ENCODE measurements around the gene RNF166.

DNA sequence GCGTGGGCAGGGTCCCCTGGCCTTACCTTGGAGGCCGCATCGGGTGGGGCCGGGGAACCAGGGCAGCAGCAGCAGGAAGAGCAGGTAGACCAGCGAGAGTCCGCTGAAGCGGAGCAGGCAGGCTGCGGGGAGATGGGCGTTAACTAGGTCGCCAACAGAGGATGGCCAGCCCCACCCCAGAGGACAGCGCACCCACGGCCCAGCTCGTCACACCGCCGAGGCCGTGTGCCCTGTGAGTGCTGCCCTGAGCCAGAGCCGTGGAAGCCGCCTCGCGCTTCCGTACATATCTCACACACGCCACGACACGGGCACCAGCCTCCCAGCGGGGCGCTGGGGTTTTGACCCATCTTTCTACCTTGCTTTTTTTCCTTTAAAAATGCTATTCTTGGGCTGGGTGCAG is 43.1 kb upstream of the RNF166 start:
- TF ChIP-seq TAF1 (IDR thresholded peaks at IDR 0.05; ENCODE audit: borderline replicate concordance, insufficient read depth, low read length) (no peak), POLR2AphosphoS5 (IDR thresholded peaks at IDR 0.05; ENCODE audit: low read depth, low read length) (no peak), SIN3A (IDR thresholded peaks at IDR 0.05; ENCODE audit: borderline replicate concordance, insufficient read depth, low read length) (no peak), FOXP2 (optimal IDR thresholded peaks at IDR 0.05; ENCODE audit: borderline replicate concordance, extremely low read depth, extremely low read length, insufficient read depth) (no peak)
- TF ChIP-seq, protein P1, sequence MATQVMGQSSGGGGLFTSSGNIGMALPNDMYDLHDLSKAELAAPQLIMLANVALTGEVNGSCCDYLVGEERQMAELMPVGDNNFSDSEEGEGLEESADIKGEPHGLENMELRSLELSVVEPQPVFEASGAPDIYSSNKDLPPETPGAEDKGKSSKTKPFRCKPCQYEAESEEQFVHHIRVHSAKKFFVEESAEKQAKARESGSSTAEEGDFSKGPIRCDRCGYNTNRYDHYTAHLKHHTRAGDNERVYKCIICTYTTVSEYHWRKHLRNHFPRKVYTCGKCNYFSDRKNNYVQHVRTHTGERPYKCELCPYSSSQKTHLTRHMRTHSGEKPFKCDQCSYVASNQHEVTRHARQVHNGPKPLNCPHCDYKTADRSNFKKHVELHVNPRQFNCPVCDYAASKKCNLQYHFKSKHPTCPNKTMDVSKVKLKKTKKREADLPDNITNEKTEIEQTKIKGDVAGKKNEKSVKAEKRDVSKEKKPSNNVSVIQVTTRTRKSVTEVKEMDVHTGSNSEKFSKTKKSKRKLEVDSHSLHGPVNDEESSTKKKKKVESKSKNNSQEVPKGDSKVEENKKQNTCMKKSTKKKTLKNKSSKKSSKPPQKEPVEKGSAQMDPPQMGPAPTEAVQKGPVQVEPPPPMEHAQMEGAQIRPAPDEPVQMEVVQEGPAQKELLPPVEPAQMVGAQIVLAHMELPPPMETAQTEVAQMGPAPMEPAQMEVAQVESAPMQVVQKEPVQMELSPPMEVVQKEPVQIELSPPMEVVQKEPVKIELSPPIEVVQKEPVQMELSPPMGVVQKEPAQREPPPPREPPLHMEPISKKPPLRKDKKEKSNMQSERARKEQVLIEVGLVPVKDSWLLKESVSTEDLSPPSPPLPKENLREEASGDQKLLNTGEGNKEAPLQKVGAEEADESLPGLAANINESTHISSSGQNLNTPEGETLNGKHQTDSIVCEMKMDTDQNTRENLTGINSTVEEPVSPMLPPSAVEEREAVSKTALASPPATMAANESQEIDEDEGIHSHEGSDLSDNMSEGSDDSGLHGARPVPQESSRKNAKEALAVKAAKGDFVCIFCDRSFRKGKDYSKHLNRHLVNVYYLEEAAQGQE (IDR thresholded peaks at IDR 0.05; ENCODE audit: insufficient read depth in 1 of 2, low read depth in 2 of 2, low read length in 2 of 2) = no peak

Measured in PFSK-1 (cell line).